ACC112 (cell line): ENCODE measurements around the gene ATG5.

Experiments used
- H2AFZ ChIP-seq: fragments of 200-600 bp; sonication (generic); one replicate; pipeline ENCODE4 v1.6.0; 2017; ENCODE audit warnings: antibody characterized with exemption, low read length; ENCODE audit not compliant: unreplicated experiment
- H3K27ac ChIP-seq: fragments of 200-600 bp; sonication (generic); 2 replicates; pipeline ENCODE4 v1.5.1; 2014; ENCODE audit warnings: low read depth, mild to moderate bottlenecking, antibody characterized with exemption, low read length, moderate library complexity
- H3K27me3 ChIP-seq: fragments of 200-600 bp; sonication (generic); 2 replicates; pipeline ENCODE4 v1.6.1; 2014; ENCODE audit warnings: mild to moderate bottlenecking, antibody characterized with exemption, low read length, moderate library complexity, mixed read lengths; ENCODE audit not compliant: insufficient read depth
- H3K36me3 ChIP-seq: fragments of 200-600 bp; sonication (generic); 2 replicates; pipeline ENCODE4 v1.6.1; 2016; ENCODE audit warnings: mild to moderate bottlenecking, antibody characterized with exemption, low read length, moderate library complexity, mixed read lengths; ENCODE audit not compliant: insufficient read depth
- H3K4me1 ChIP-seq: fragments of 200-600 bp; sonication (generic); one replicate; pipeline ENCODE4 v1.6.1; 2016; ENCODE audit warnings: low read length, mixed read lengths; ENCODE audit not compliant: insufficient read depth, unreplicated experiment, control insufficient read depth
- H3K4me3 ChIP-seq: fragments of 200-600 bp; sonication (generic); 2 replicates; pipeline ENCODE4 v1.5.1; 2014; ENCODE audit warnings: mild to moderate bottlenecking, low read depth, low read length
- H3K79me2 ChIP-seq: fragments of 200-600 bp; sonication (generic); one replicate; pipeline ENCODE4 v1.6.0; 2016; ENCODE audit warnings: low read length; ENCODE audit not compliant: control insufficient read depth, unreplicated experiment, insufficient read depth

Gene ATG5

DNA sequence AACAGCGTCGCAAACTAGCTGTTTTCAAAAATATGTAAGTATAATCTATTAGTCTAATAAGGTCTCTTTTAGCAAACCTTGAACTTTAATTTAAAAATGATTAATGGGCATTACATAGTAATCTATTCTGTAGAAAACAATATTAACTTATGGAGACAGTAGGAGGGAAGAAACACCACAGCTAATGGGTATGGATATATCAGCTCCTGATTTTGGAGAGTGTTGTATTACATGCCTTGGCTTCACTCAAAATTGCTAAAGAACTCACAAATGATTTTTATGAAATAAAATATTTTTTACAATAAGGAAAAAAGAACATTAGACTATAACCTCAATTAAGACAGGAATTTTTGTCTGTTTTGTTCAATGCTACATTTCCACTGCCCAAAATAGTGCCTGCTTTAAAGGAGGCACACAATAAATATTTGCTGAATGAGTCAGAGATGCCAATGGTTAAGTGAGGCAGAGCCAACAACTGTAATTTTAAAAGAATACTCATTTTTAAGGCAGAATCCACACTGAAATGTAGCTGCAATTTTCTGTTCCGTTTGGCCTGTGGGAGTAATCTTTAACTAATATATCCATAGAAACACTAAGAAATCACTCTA is 15.7 kb downstream of the ATG5 start:
- H3K79me2 ChIP-seq: peaks cover 31% of the 10 kb centered on the region

DNA sequence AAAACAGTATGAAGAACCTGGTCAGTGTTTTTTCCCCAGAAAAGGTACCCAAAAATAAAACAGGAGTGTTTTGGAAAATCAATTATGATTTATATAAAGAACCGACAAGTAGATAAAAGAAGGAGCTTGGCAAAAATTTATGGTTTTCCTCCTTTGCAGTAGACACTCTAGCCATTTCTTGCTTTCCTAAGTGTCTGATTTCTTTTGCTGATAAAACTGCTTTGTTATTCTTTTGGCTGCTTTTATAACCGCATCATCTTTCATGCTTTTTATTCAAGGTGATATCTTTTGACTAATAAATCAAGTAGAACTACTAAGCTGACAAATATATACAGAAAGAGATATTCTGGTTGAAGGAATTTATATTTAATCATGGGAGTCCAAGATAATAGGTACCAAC is 16.6 kb downstream of the ATG5 start:
- H3K36me3 ChIP-seq: peaks cover 7% of the 10 kb centered on the region; the same call in 1 of the 2 replicates
- no peak overlapping the region for H3K27ac ChIP-seq
- H3K4me3 ChIP-seq: no peak overlapping the region
- no peaks in the 10 kb centered on the region for H3K27me3 ChIP-seq
- H3K4me1 ChIP-seq: peaks cover 27% of the 10 kb centered on the region
- H2AFZ ChIP-seq: no peak overlapping the region
- H3K79me2 ChIP-seq: peaks cover 33% of the 10 kb centered on the region

More for the DNA sequence above, 15.7 kb downstream of the ATG5 start:
- peak overlapping the region; percentile 56 for H3K27ac ChIP-seq
- H3K27me3 ChIP-seq: no peaks in the 10 kb centered on the region
- H3K36me3 ChIP-seq: peaks cover 7% of the 10 kb centered on the region; the same call in 1 of the 2 replicates
- peak overlapping the region; percentile 16; the same call in 1 of the 2 replicates for H3K4me3 ChIP-seq
- peaks cover 27% of the 10 kb centered on the region for H3K4me1 ChIP-seq
- no peak overlapping the region for H2AFZ ChIP-seq

DNA sequence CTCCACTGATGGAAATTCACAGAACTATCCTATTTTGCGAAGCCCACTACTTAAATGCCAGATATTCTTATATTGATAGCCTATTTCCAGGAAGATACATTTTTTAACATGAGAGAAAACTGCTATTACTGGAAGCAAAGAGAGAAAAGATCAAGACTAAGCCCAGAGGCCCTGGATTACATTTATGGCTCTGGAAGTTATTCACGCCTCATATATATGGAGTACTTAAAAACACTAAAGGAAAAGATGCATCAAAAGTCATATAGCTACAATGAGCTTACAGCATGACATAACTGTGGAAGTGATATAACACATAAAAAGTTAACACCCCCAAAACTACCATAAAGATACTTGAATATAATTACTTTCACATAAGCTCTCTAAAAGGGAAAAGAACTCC is 19.8 kb downstream of the ATG5 start:
- no peaks in the 10 kb centered on the region for H3K27me3 ChIP-seq
- H3K36me3 ChIP-seq: peaks cover 7% of the 10 kb centered on the region; the same call in 1 of the 2 replicates
- H3K4me1 ChIP-seq: peaks cover 16% of the 10 kb centered on the region
- no peak overlapping the region for H3K4me3 ChIP-seq
- no peak overlapping the region for H3K27ac ChIP-seq
- no peak overlapping the region for H2AFZ ChIP-seq
- peaks cover 32% of the 10 kb centered on the region for H3K79me2 ChIP-seq

DNA sequence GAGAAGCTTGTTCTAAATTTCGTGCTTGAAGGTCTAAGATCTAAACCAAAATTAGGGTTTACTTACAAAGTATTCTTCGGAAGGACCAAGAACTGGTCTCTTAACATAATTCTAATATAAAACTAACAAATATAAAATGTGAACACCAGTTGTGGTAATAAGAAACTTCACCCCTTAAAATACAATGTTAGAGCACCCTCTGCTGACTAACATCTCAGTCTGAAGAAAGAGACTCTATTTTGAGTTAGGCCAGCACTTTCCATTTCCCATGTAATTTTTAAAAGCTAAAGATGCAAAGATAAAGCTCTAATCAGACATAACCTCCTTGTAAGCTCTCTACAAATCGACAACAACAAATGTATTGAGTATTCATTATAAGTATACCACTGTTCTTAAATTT is 24.6 kb downstream of the ATG5 start:
- no peak overlapping the region for H3K4me3 ChIP-seq
- H3K36me3 ChIP-seq: no peaks in the 10 kb centered on the region
- peaks cover 42% of the 10 kb centered on the region for H3K79me2 ChIP-seq
- H2AFZ ChIP-seq: no peak overlapping the region
- no peaks in the 10 kb centered on the region for H3K27me3 ChIP-seq
- H3K27ac ChIP-seq: no peak overlapping the region
- H3K4me1 ChIP-seq: peaks cover 14% of the 10 kb centered on the region

DNA sequence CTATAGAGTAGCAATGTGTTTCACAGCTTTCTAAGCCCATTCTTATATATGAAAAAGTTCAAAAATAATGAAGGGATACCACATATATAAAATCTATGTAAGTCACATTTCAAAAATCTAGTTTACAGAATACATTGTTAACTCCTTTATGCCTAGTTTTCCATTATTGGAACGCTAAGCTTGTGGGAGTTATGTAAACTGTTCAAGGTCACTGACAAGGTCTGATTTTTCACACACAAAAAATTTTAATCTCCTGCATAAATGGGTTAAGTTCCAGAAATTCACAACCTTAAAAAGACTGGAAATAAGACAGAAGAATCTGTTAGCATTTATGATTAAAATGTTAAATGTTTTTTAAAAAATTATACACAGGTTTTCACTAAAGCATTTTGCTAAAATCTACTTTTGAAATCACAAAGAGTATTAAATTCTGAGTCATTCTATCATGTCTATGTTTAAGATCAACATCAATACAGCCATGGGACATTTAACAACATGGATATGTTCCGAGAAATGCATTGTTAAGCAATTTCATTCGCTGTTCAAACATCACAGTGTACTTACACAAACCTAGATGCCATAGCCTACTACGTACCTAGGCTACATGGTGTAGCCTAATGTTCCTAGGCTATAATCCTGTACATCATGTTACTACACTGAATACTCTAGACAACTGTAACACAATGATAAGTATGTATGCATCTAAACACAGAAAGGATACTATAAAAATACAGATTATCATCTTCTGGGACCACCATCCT is 25.4 kb downstream of the ATG5 start:
- H3K36me3 ChIP-seq: no peaks in the 10 kb centered on the region
- no peak overlapping the region for H3K27ac ChIP-seq
- peaks cover 43% of the 10 kb centered on the region for H3K79me2 ChIP-seq
- H2AFZ ChIP-seq: no peak overlapping the region
- no peaks in the 10 kb centered on the region for H3K27me3 ChIP-seq
- H3K4me1 ChIP-seq: peaks cover 14% of the 10 kb centered on the region
- no peak overlapping the region for H3K4me3 ChIP-seq

DNA sequence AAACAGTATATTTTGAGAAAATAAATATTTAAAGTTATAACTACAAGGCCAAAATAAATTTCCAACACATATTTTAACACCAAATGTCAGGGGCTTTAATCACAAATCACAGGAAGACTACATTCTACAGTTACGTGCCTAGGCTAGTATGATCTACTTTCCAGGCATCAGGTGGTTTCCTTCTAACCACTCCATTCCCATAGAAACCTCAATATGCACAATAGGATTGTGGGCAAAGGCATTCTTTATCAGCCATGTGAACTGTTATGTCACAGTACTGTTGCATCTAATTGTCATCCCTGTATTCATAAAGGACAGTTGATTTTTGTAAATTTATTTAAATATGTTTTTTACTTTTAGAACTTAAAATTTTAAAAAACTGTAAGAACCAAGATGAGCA is 32.4 kb downstream of the ATG5 start:
- Histone ChIP-seq H3K79me2 (peaks cover 20% of the 10 kb centered on the region), H3K27me3 (no peaks in the 10 kb centered on the region), H3K36me3 (peaks cover 31% of the 10 kb centered on the region), H3K4me3 (no peak overlapping the region), H3K4me1 (peaks cover 14% of the 10 kb centered on the region), H2AFZ (no peak overlapping the region), H3K27ac (no peak overlapping the region)

DNA sequence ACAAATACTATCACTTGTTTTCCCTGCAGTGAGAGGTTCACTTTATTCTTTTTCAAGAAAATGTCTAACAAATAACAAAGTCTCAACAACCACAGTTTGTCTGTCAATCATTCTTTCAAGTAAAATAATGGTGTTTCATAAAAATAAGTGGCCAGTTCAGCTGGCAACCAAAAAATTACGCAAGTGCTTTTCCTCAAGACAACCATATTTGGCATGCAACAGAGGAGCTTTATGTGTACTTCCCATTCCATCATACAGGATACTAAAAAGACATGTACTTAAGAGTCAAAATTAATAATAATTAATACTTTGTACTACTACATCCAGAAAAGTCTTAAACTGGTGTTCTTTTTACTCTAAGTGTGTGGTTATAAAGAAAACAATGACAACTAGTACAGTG is 34.6 kb downstream of the ATG5 start:
- H3K27ac ChIP-seq: no peak overlapping the region
- peaks cover 26% of the 10 kb centered on the region for H3K79me2 ChIP-seq
- H3K4me1 ChIP-seq: no peaks in the 10 kb centered on the region
- no peaks in the 10 kb centered on the region for H3K27me3 ChIP-seq
- no peak overlapping the region for H2AFZ ChIP-seq
- H3K4me3 ChIP-seq: no peak overlapping the region
- H3K36me3 ChIP-seq: peaks cover 31% of the 10 kb centered on the region

DNA sequence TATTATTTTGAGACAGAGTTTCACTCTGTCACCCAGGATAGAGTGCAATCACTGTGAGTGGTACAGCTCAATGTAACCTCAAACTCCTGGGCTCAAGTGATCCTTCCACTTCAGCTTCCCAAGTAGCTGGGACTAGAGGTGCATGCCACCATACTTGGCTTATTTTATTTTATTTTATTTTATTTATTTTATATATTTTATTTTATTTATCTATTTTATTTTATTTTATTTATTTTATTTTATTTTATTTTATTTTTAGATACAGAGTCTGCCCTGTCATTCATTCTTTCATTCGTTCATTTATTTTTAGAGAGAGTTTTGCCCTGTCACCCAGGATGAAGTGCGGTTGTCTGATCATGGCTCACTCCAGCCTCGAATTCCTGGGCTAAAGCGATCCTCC is 35.5 kb downstream of the ATG5 start:
- H3K79me2 ChIP-seq: peaks cover 32% of the 10 kb centered on the region

DNA sequence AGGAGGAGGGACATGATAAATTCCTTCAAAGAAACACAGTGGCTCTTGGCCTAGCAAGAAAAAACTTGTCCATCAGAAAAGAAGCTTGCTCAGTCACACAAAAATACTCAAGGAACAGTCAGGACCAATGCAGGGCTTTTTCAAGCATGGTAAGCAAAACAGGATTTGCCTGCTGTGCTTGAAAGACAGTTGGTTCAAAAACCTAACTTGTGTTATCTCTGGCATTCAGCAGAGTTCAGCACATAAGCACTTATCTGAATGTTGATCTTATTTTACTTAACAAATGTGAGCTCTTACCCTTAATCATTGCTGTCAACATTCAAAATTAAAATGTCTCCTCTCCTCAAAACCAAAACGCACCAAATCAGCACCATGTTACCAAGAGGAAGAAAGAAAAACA is 38.3 kb downstream of the ATG5 start:
- H3K27me3 ChIP-seq: no peaks in the 10 kb centered on the region
- no peaks in the 10 kb centered on the region for H3K4me1 ChIP-seq
- peaks cover 24% of the 10 kb centered on the region for H3K36me3 ChIP-seq
- H2AFZ ChIP-seq: no peak overlapping the region
- no peak overlapping the region for H3K4me3 ChIP-seq
- peaks cover 30% of the 10 kb centered on the region for H3K79me2 ChIP-seq
- no peak overlapping the region for H3K27ac ChIP-seq

More for the DNA sequence above, 35.5 kb downstream of the ATG5 start:
- no peak overlapping the region for H3K4me3 ChIP-seq
- H3K36me3 ChIP-seq: peaks cover 34% of the 10 kb centered on the region
- no peaks in the 10 kb centered on the region for H3K27me3 ChIP-seq
- no peak overlapping the region for H2AFZ ChIP-seq
- H3K27ac ChIP-seq: no peak overlapping the region
- no peaks in the 10 kb centered on the region for H3K4me1 ChIP-seq

DNA sequence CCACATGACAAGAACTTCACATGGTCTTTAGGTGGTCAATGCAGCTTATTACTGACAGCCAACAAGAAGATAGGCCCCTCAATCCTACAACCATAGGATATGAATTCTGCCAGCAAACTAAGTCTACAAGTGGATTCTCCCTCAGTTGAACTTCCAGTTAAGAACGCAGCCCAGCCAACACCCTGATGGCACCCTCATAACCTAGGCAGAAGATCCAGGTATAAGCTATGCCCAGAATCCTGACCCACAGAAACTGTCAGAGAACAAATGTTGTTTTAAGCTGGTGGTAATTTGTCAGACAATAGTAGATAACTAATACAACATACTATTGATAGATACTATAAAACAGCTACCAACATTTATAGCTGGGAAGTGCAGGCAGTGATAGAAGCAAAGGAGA is 38.8 kb downstream of the ATG5 start:
- Histone ChIP-seq H3K4me3 (no peak overlapping the region), H3K4me1 (peaks cover 4% of the 10 kb centered on the region), H3K36me3 (peaks cover 19% of the 10 kb centered on the region), H3K27me3 (no peaks in the 10 kb centered on the region), H2AFZ (no peak overlapping the region), H3K27ac (no peak overlapping the region), H3K79me2 (peaks cover 30% of the 10 kb centered on the region)

DNA sequence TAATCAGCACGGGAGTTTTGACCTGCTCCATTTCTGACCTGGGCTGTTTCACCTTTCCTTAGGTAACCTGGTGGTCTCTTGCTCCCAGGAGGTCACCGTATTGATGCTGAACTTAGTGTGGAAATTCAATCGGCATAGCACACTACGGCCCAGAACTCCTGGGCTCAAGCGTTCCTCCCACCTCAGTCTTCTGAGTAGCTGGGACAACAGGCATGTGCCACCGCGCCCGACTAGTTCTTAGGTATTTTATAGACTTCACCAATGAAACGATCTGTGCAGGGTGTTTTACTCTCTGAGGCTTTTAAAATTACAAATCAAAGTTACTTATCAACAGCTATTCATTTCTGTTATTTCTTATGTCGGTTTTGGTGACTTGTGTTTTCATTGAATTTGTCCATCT is 42.1 kb downstream of the ATG5 start:
- peaks cover 25% of the 10 kb centered on the region for H3K4me1 ChIP-seq
- no peak overlapping the region for H3K4me3 ChIP-seq
- no peaks in the 10 kb centered on the region for H3K27me3 ChIP-seq
- no peak overlapping the region for H2AFZ ChIP-seq
- H3K36me3 ChIP-seq: peaks cover 14% of the 10 kb centered on the region
- peaks cover 36% of the 10 kb centered on the region for H3K79me2 ChIP-seq
- no peak overlapping the region for H3K27ac ChIP-seq
